Adrenal gland (tissue), 5 donors: ENCODE measurements around the gene RIPOR2.

Experiments used
- CTCF ChIP-seq, 6 experiments: fragments of 450-650 bp in 4 of 6; fragments of 200-600 bp in 2 of 6; sonication (generic) in 1 of 6; IDR thresholded peaks; 1 replicate in 5 of 6; 2 replicates in 1 of 6; pipeline versions ENCODE4 v1.5.1 to v1.8.0; 2016 to 2021; ENCODE audit warnings: antibody characterized with exemption in 6 of 6, mild to moderate bottlenecking in 2 of 6, moderate library complexity in 1 of 6
- POLR2A ChIP-seq, 2 donors: fragments of 450-650 bp; IDR thresholded peaks; one replicate each; pipeline ENCODE4 v1.6.1; 2017; ENCODE audit warnings: antibody characterized with exemption in 2 of 2, mild to moderate bottlenecking in 2 of 2, moderate library complexity in 1 of 2
- donor health status: DM: no; HTN: no; CAD: no.

GRCh38 chr6:24847402-24847801 is 88.4 kb downstream of the RIPOR2 start:
- TF ChIP-seq CTCF (IDR thresholded peaks at IDR 0.05), result no peak
- no peak for TF ChIP-seq POLR2A (IDR thresholded peaks at IDR 0.05)
